ENCODE data around the gene PRLR.
"Not testable (repeated sequence)": the region's sequence is repeated elsewhere in the genome, so short reads cannot be mapped to it uniquely, and the experiment has no call there.

Gene PRLR

GRCh38 chr5:35133186-35133585, 97.1 kb downstream of the PRLR start:
- in situ Hi-C loops (cut with MboI; ENCODE audit: low sequenced_read_pairs), result no loop called here

GRCh38 chr5:35131723-35132122, 98.6 kb downstream of the PRLR start:
- in situ Hi-C loops (cut with MboI; ENCODE audit: low sequenced_read_pairs), result no loop called here

- in situ Hi-C loops (cut with MboI; ENCODE audit: low sequenced_read_pairs), result no loop called here
These were observed 100.3 kb downstream of the PRLR start for GRCh38 chr5:35129921-35130485.

DNA sequence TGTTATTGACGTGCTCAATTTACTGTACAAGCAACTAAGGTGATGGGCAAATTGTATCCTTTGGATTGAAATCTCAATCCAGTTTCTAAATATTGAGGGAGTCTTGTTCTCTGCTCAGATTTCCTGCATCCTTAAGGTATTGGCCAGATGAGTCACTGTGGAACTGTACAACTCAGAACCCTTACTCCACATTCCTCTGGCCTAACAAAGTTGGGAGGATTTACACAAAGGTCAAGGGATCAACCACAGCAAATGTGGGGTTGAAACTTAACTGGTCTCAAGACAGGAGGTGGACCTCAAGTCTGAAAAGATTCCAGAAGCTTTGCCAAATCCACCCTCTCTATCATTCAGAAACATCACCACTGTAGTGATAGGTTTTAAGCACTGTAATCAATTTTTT, 101.0 kb downstream of the PRLR start:
- in situ Hi-C loops (cut with MboI; ENCODE audit: low sequenced_read_pairs), result no loop called here

- in situ Hi-C loops (cut with MboI; ENCODE audit: low sequenced_read_pairs), result no loop called here
These were observed 103.3 kb downstream of the PRLR start for GRCh38 chr5:35127006-35127405.

DNA sequence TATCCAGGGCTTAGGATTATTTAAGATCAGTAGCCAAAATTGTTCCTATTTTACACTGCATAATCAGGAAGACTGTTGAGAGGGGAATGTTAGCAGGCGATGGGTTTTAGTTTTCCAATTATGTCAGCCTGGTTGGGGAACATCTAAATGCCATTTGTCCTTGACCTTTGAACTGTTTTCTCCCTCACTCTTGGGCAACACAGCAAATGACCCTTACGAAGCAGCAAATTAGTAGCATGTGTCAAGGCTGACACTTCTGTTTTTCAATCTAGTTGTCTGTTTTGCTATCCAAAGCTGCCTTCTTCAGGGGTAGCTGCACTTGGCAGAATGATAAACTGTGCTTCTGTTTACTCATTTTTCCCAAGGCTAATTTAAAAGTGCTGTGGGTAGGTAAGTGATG, 104.5 kb downstream of the PRLR start:
- in situ Hi-C loops (cut with MboI; ENCODE audit: low sequenced_read_pairs), result no loop called here

- in situ Hi-C loops (cut with MboI; ENCODE audit: low sequenced_read_pairs), result no loop called here
These were observed 105.4 kb downstream of the PRLR start for GRCh38 chr5:35124932-35125331.

GRCh38 chr5:35122819-35123218, 107.5 kb downstream of the PRLR start:
- in situ Hi-C loops (cut with MboI; ENCODE audit: low sequenced_read_pairs), result no loop called here

DNA sequence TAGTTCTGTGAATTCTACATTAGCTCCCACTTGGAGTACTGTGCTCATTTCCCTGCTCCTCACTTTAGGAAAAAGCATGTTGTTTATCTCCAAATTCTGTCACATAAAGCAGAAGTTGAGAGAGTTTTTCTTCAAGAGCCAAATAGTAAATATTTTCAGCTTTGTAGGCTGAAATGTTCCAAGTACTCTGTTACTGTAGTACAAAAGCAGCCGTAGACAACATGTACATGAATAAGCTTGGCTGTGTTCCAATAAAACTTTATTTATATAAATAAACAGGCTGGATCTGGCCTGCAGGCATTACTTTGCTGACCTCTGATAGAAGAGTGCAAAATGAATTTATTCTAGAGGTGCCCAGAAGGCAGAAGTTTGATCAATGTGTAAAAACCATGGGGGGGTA, 109.6 kb downstream of the PRLR start:
- in situ Hi-C loops (cut with MboI; ENCODE audit: low sequenced_read_pairs), result no loop called here

DNA sequence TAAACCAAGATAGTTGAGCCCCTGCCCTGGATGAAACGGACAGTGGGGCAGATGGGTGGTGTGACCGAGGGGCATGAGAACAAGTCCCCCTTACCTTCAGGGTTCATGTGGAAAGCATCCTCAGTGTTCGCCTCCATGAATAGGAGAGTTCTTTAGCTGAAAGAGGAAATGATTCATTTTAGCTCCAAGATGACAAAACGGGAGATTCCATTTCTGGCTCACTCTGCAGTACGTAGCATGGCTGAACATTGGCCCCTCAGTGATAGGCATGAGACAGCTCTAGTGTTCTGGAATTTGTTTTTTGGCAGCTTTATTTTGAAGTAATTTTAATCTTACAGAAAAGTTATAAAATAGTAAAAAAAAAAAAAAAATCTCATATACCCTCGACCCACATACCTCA, 112.3 kb downstream of the PRLR start:
- in situ Hi-C loops (cut with MboI; ENCODE audit: low sequenced_read_pairs), result no loop called here

GRCh38 chr5:35115920-35116319, 114.4 kb downstream of the PRLR start:
- in situ Hi-C loops (cut with MboI; ENCODE audit: low sequenced_read_pairs), result no loop called here

DNA sequence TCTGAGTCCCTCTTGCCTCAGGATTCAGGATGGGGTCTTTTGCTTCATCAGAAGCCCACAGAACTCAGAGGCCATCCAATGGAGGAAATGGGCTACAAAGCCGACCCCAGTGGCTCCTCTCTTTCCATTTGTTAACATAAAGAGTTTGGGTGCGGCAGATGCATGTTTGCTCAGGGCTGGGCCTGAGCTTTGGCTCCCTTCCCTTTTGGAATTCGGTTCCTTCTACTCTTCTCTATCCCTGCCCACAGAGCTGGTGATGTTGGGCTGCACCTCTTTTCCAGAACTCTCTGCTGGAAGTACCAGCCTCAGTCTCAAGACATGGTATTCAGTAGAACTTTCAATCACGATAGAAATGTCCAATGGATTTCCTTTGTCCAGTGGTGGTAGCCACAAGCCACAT, 115.6 kb downstream of the PRLR start:
- in situ Hi-C loops (cut with MboI; ENCODE audit: low sequenced_read_pairs), result no loop called here

DNA sequence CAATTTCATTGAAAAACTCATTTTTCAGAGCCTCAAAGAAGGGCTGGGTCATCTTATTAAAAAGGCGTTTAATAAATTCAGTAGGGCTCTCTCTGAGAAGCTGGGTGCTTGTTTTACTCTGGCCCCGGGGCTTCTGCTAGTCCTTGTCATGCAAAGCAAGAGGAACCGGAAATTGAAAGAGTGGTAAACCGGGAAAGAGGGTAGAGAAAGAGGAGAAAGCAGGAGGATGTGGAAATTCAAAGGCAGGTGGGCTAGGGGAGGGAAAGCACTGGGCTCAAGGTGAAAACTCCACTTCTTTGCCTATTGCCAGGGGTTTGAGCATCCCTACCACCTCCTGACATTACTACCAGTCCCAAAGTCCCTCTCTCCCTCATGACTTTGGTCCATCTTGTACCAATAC, 118.0 kb downstream of the PRLR start:
- in situ Hi-C loops (cut with MboI; ENCODE audit: low sequenced_read_pairs), result no loop called here

DNA sequence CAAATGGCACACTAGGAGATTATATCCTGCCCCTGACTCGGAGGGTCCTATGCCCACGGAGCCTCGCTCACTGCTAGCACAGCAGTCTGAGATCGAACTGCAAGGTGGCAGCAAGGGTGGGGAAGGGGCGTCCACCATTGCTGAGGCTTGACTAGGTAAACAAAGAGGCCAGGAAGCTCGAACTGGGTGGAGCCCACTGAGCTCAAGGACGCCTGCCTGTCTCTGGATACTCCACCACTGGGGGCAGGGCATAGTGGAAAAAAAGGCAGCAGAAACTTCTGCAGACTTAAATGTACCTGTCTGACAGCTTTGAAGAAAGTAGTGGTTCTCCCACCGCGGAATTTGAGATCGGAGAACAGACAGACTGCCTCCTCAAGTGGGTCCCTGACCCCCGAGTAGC, 125.7 kb downstream of the PRLR start:
- in situ Hi-C loops (cut with MboI; ENCODE audit: low sequenced_read_pairs), result not testable (repeated sequence)

DNA sequence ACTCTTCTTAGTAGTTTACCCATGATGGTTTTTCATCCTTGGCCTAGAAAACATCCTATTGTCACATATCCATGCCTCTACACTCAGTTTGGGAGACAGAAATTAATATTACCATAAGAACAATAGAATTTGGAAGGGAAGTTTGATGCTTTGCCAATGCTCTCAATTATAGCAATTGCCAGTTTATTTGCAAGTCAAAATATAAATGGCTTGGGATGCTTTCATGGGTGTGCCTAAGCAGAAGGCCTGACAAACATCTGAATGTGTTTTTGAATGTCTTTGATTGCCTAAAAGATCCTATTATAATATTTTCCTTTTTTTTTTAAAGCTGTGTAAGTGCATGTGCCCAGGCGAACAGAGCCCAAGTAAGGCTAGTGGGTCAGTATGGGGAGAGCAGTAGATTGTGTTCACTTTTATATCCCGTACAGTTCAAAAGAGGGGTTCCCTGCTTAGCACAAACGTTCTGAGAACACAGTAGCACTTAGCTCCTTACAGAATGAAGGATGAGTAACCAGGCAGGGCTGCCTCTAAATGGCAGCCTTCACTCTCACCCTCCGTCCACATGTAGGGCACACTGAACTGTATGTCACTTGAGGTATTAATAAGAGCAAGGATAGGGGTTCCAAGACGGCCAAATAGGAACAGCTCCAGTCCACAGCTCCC, 126.5 kb downstream of the PRLR start:
- in situ Hi-C loops (cut with MboI; ENCODE audit: low sequenced_read_pairs), result no loop called here

GRCh38 chr5:35101720-35102119, 128.6 kb downstream of the PRLR start:
- in situ Hi-C loops (cut with MboI; ENCODE audit: low sequenced_read_pairs), result not testable (repeated sequence)

- in situ Hi-C loops (cut with MboI; ENCODE audit: low sequenced_read_pairs), result no loop called here
These were observed 129.3 kb downstream of the PRLR start for GRCh38 chr5:35101016-35101415.

- in situ Hi-C loops (cut with MboI; ENCODE audit: low sequenced_read_pairs), result loop anchor here (10.0 to 25.0 kb wide), 2 partner anchors 514 to 827 kb away; partner anchors contain the start of gene SPEF2
These were observed 132.1 kb downstream of the PRLR start for GRCh38 chr5:35098214-35098613.

DNA sequence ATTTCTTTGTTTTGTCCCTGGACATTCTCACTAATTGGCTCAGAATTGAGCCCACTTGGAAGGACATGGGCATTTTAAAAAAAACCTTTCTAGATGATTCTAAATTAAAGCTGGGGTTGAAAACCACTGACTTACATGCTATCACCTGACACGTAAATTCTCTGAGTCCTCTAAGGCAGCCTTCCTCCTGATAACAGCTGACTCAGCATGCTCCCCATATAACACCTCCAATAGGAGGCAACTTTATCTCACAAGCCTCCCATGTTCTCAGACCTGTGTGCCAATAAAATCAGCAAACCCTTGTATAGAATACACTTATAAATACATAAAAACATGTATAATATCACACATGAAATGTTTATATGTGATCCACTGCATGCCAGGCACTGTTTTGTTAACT, 133.4 kb downstream of the PRLR start:
- in situ Hi-C loops (cut with MboI; ENCODE audit: low sequenced_read_pairs), result loop anchor here (10.0 to 25.0 kb wide), 2 partner anchors 515 to 828 kb away; partner anchors contain the start of gene SPEF2

GRCh38 chr5:35096216-35096615, 134.1 kb downstream of the PRLR start:
- in situ Hi-C loops (cut with MboI; ENCODE audit: low sequenced_read_pairs), result loop anchor here (10.0 to 25.0 kb wide), 2 partner anchors 516 to 829 kb away; partner anchors contain the start of gene SPEF2

DNA sequence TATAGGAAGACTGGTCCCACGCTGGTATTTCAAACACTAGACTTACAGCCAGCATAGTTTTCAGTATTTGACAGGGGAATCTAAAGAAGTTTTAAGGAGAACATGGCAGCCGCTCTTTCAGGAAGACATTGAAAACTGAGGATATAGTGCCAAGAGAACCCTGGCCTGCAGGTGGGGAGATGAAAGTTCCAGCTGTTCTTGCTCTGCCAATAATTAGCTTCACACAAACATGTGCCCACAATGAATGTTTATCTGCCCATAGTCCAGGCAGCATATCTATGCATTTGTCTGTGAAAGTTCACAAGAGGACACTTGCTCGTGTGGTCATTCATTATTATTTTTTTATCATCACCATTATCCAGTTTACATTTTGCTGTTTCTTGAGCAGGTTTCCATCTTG, 134.9 kb downstream of the PRLR start:
- in situ Hi-C loops (cut with MboI; ENCODE audit: low sequenced_read_pairs), result loop anchor here (10.0 to 25.0 kb wide), 2 partner anchors 517 to 829 kb away; partner anchors contain the start of gene SPEF2

- in situ Hi-C loops (cut with MboI; ENCODE audit: low sequenced_read_pairs), result loop anchor here (10.0 to 25.0 kb wide), 2 partner anchors 517 to 830 kb away; partner anchors contain the start of gene SPEF2
These were observed 135.3 kb downstream of the PRLR start for GRCh38 chr5:35094948-35095347.

All from HL-60/S4 treated with retinoic acid at 250 ng/mL for 4 days and 3 days (cell line).